ENCODE data around the gene MYT1. TPM values are rescaled to one million over a fixed set of nuclear protein-coding genes. Genes with fewer than 3 reads are reported as not detected.

The MYT1 gene
- total RNA-seq, 1 donor from 2014 or later = 2.9 TPM

- Mint-ChIP-seq H3K36me3 (no peaks in the 10 kb centered on the region), H3K27ac (no peak overlapping the region), H3K27me3 (peaks cover 16% of the 10 kb centered on the region), H3K4me1 (ENCODE audit: unreplicated experiment) (no peaks in the 10 kb centered on the region), H3K4me3 (no peak overlapping the region), H3K9me3 (no peaks in the 10 kb centered on the region)
- TF ChIP-seq CTCF (conservative IDR thresholded peaks at IDR 0.05) = no peak
- DNase-seq (ENCODE audit: extremely low spot score, unreplicated experiment) = no peak
Measured at GRCh38 chr20:64242003-64242796, 77.9 kb downstream of the MYT1 start.

GRCh38 chr20:64242797-64243475 is 78.7 kb downstream of the MYT1 start:
- Mint-ChIP-seq H3K27ac (no peak overlapping the region), H3K4me1 (ENCODE audit: unreplicated experiment) (no peaks in the 10 kb centered on the region), H3K36me3 (no peaks in the 10 kb centered on the region), H3K4me3 (no peak overlapping the region), H3K9me3 (no peaks in the 10 kb centered on the region), H3K27me3 (peaks cover 20% of the 10 kb centered on the region)
- no peak for TF ChIP-seq CTCF (conservative IDR thresholded peaks at IDR 0.05)
- no peak for DNase-seq (ENCODE audit: extremely low spot score, unreplicated experiment)

GRCh38 chr20:64244281-64244805 is 80.1 kb downstream of the MYT1 start:
- Mint-ChIP-seq H3K4me3 (no peak overlapping the region), H3K9me3 (no peaks in the 10 kb centered on the region), H3K4me1 (ENCODE audit: unreplicated experiment) (no peaks in the 10 kb centered on the region), H3K36me3 (no peaks in the 10 kb centered on the region), H3K27ac (peak overlapping the region; percentile 59), H3K27me3 (peaks cover 20% of the 10 kb centered on the region)
- DNase-seq (ENCODE audit: extremely low spot score, unreplicated experiment) = no peak
- no peak for TF ChIP-seq CTCF (conservative IDR thresholded peaks at IDR 0.05)

GRCh38 chr20:64244870-64245603 is 80.8 kb downstream of the MYT1 start:
- H3K4me3 Mint-ChIP-seq = no peak overlapping the region
- DNase-seq (ENCODE audit: extremely low spot score, unreplicated experiment) = no peak

More at GRCh38 chr20:64244870-64245603, 80.8 kb downstream of the MYT1 start:
- H3K36me3 Mint-ChIP-seq = no peaks in the 10 kb centered on the region
- TF ChIP-seq CTCF (conservative IDR thresholded peaks at IDR 0.05) = no peak
- H3K4me1 Mint-ChIP-seq (ENCODE audit: unreplicated experiment) = no peaks in the 10 kb centered on the region
- peaks cover 26% of the 10 kb centered on the region for H3K27me3 Mint-ChIP-seq
- H3K9me3 Mint-ChIP-seq = no peaks in the 10 kb centered on the region
- H3K27ac Mint-ChIP-seq = no peak overlapping the region

All from type B pancreatic cell (in vitro differentiated cells).